ENCODE measurements around the gene MED12. TPM values are rescaled to one million over a fixed set of nuclear protein-coding genes. Genes with fewer than 3 reads are reported as not detected.

Gene MED12
- total and polyA plus RNA-seq, 10 of the 15 experiments (the other 5 are each of a cell fraction or from before 2014, with no cell fraction given): 0.68 to 28.5 (median 13.7) TPM

GRCh38 chrX:71148278-71148663 is 29.9 kb downstream of the MED12 start (continued):
- no peak for TF ChIP-seq ZBTB4 (CRISPR knock-in tag; IDR thresholded peaks at IDR 0.05)
- no peak for TF ChIP-seq IRF4 (IDR thresholded peaks at IDR 0.05; ENCODE audit: low read depth, low read length)
- TF ChIP-seq DPF2 (IDR thresholded peaks at IDR 0.05): no peak

GRCh38 chrX:71151366-71151765 is 33.0 kb downstream of the MED12 start:
- no TSS peak for BruUV-seq (replicated peaks)
- no peak for TF ChIP-seq PML (IDR thresholded peaks at IDR 0.05; ENCODE audit: low read length)
- no peak for TF ChIP-seq ZNF622 (IDR thresholded peaks at IDR 0.05)
- no peak for TF ChIP-seq RAD21 (IDR thresholded peaks at IDR 0.05; ENCODE audit: insufficient read depth, low read depth, low read length)
- no peak for TF ChIP-seq SUPT20H (IDR thresholded peaks at IDR 0.05; ENCODE audit: borderline replicate concordance, control insufficient read depth, low read depth, low read length)
- TF ChIP-seq RCOR1 (conservative IDR thresholded peaks at IDR 0.05; ENCODE audit: low read depth, low read length): no peak
- TF ChIP-seq YY1 (IDR thresholded peaks at IDR 0.05; ENCODE audit: low read depth, low read length): no peak
- TF ChIP-seq NBN (IDR thresholded peaks at IDR 0.05): no peak
- TF ChIP-seq NFYB (IDR thresholded peaks at IDR 0.05; ENCODE audit: insufficient read depth, low read depth, low read length): no peak
- no peak for TF ChIP-seq ZBTB4 (CRISPR knock-in tag; IDR thresholded peaks at IDR 0.05)
- no peak for TF ChIP-seq JUND (IDR thresholded peaks at IDR 0.05; ENCODE audit: low read depth, low read length)
- 80% methylated on average over 7 of the region's 7 CpGs for WGBS (ENCODE audit: insufficient coverage, insufficient replicate concordance, low lambda C conversion rate, missing lambda C conversion rate)
- Histone ChIP-seq H3K27me3 (replicated peaks in 1 of 2; ENCODE audit: control insufficient read depth in 2 of 2, insufficient read depth in 2 of 2, low read length in 1 of 2) (no peaks in the 10 kb centered on the region), H3K79me2 (ENCODE audit: control insufficient read depth, insufficient read depth, low read length) (no peaks in the 10 kb centered on the region), H3K27ac (ENCODE audit: control insufficient read depth, insufficient read depth) (no peak overlapping the region), H4K20me1 (ENCODE audit: control insufficient read depth, insufficient read depth) (no peaks in the 10 kb centered on the region), H3K4me3 (no peak overlapping the region), H3K4me2 (ENCODE audit: control insufficient read depth, insufficient read depth) (no peak overlapping the region), H3K9me3 (replicated peaks; ENCODE audit: control insufficient read depth, insufficient read depth, low read length) (no peaks in the 10 kb centered on the region), H3K36me3 (ENCODE audit: control insufficient read depth in 2 of 2, insufficient read depth in 2 of 2, low read length in 1 of 2) (no peaks in the 10 kb centered on the region), H3K4me1 (ENCODE audit: control insufficient read depth, insufficient read depth, low read length) (no peaks in the 10 kb centered on the region; the same call in 1 of the 2 replicates), H3K9ac (ENCODE audit: control insufficient read depth, insufficient read depth, low read length) (no peak overlapping the region), H2AFZ (ENCODE audit: control insufficient read depth, low read depth, low read length) (no peak overlapping the region)
- no peak for FAIRE-seq
- ChIA-PET CTCF (no interaction called here), POLR2A (no interaction called here), RAD21 (ENCODE audit: unreplicated experiment) (no interaction called here), SMC1A (ENCODE audit: uncharacterized antibody, unreplicated experiment) (no interaction called here)
- no peak for DNase-seq (ENCODE audit: low read depth, low spot score)
- ATAC-seq: no peak
- intact Hi-C loops (cut with micrococcal nuclease; ENCODE audit: unreplicated experiment): no loop called here
- in situ Hi-C loops (cut with MboI): no loop called here
